ENCODE measurements around the gene KCNIP3.
"Not testable (repeated sequence)": the region's sequence is repeated elsewhere in the genome, so short reads cannot be mapped to it uniquely, and the experiment has no call there.

Gene KCNIP3

GRCh38 chr2:95429748-95430467 lies 132.8 kb downstream of the KCNIP3 start:
- not testable (repeated sequence) for H3K9ac ChIP-seq (ENCODE audit: low read depth, low read length, poor library complexity); DNase-seq (ENCODE audit: low spot score); H2BK12ac ChIP-seq (ENCODE audit: low read length); H3K14ac ChIP-seq (ENCODE audit: low read length); H2BK15ac ChIP-seq (ENCODE audit: low read length); H4K8ac ChIP-seq (ENCODE audit: low read depth, low read length); H2BK5ac ChIP-seq (ENCODE audit: low read length); H3K27ac ChIP-seq (replicated peaks; ENCODE audit: low read length); H2AK5ac ChIP-seq (ENCODE audit: low read depth, low read length); H3K27me3 ChIP-seq (ENCODE audit: control insufficient read depth in 3 of 3, insufficient read depth in 3 of 3, low read depth in 1 of 3, low read length in 3 of 3); H2AFZ ChIP-seq (ENCODE audit: low read length); H3K18ac ChIP-seq (ENCODE audit: low read length); H2BK120ac ChIP-seq (ENCODE audit: low read depth, low read length); H3K4me3 ChIP-seq (ENCODE audit: low read length in 2 of 2); H3K4ac ChIP-seq (ENCODE audit: low read length); H3K79me1 ChIP-seq (ENCODE audit: low read depth, low read length); H3K9me3 ChIP-seq (replicated peaks in 1 of 2; ENCODE audit: control insufficient read depth in 2 of 2, insufficient read depth in 1 of 2, low read depth in 1 of 2, low read length in 2 of 2); H3K4me2 ChIP-seq (ENCODE audit: insufficient read depth, low read length, poor library complexity, severe bottlenecking); H3K4me1 ChIP-seq (ENCODE audit: control insufficient read depth in 2 of 2, insufficient read depth in 1 of 2, low read depth in 1 of 2, low read length in 2 of 2); H4K91ac ChIP-seq (ENCODE audit: low read depth, low read length, poor library complexity); H3K23ac ChIP-seq (ENCODE audit: low read depth, low read length, poor library complexity); H3K36me3 ChIP-seq (replicated peaks in 1 of 2; ENCODE audit: control insufficient read depth in 2 of 2, insufficient read depth in 2 of 2, low read length in 2 of 2)
- WGBS, 2 donors (ENCODE audit: extremely low coverage in 2 of 2, insufficient read length in 2 of 2, insufficient replicate concordance in 1 of 2): no CpG with 5 or more reads among the region's 8 CpGs

GRCh38 chr2:95433373-95433772 lies 136.2 kb downstream of the KCNIP3 start:
- not testable (repeated sequence) for H3K4me2 ChIP-seq (ENCODE audit: insufficient read depth, low read length, poor library complexity, severe bottlenecking); H2BK12ac ChIP-seq (ENCODE audit: low read length); H3K79me1 ChIP-seq (ENCODE audit: low read depth, low read length); H3K9me3 ChIP-seq (replicated peaks in 1 of 2; ENCODE audit: control insufficient read depth in 2 of 2, insufficient read depth in 1 of 2, low read depth in 1 of 2, low read length in 2 of 2); H3K14ac ChIP-seq (ENCODE audit: low read length); H3K9ac ChIP-seq (ENCODE audit: low read depth, low read length, poor library complexity); H3K18ac ChIP-seq (ENCODE audit: low read length); H3K36me3 ChIP-seq (replicated peaks in 1 of 2; ENCODE audit: control insufficient read depth in 2 of 2, insufficient read depth in 2 of 2, low read length in 2 of 2); H4K8ac ChIP-seq (ENCODE audit: low read depth, low read length); H3K4me3 ChIP-seq (ENCODE audit: low read length in 2 of 2); H4K91ac ChIP-seq (ENCODE audit: low read depth, low read length, poor library complexity); H3K27me3 ChIP-seq (ENCODE audit: control insufficient read depth in 3 of 3, insufficient read depth in 3 of 3, low read depth in 1 of 3, low read length in 3 of 3); DNase-seq (ENCODE audit: low spot score); H2AFZ ChIP-seq (ENCODE audit: low read length); H3K4ac ChIP-seq (ENCODE audit: low read length); H2BK120ac ChIP-seq (ENCODE audit: low read depth, low read length); H2BK15ac ChIP-seq (ENCODE audit: low read length); H3K27ac ChIP-seq (replicated peaks; ENCODE audit: low read length); H3K4me1 ChIP-seq (ENCODE audit: control insufficient read depth in 2 of 2, insufficient read depth in 1 of 2, low read depth in 1 of 2, low read length in 2 of 2); H3K23ac ChIP-seq (ENCODE audit: low read depth, low read length, poor library complexity); H2BK5ac ChIP-seq (ENCODE audit: low read length); H2AK5ac ChIP-seq (ENCODE audit: low read depth, low read length)
- WGBS, 2 donors (ENCODE audit: extremely low coverage in 2 of 2, insufficient read length in 2 of 2, insufficient replicate concordance in 1 of 2): no CpG with 5 or more reads among the region's 4 CpGs

GRCh38 chr2:95433973-95434372 lies 136.8 kb downstream of the KCNIP3 start:
- H3K9ac ChIP-seq (ENCODE audit: low read depth, low read length, poor library complexity); H3K14ac ChIP-seq (ENCODE audit: low read length); H3K79me1 ChIP-seq (ENCODE audit: low read depth, low read length); H2BK12ac ChIP-seq (ENCODE audit: low read length); DNase-seq (ENCODE audit: low spot score); H2BK5ac ChIP-seq (ENCODE audit: low read length); H3K9me3 ChIP-seq (replicated peaks in 1 of 2; ENCODE audit: control insufficient read depth in 2 of 2, insufficient read depth in 1 of 2, low read depth in 1 of 2, low read length in 2 of 2); H2AK5ac ChIP-seq (ENCODE audit: low read depth, low read length); H3K4ac ChIP-seq (ENCODE audit: low read length); H2AFZ ChIP-seq (ENCODE audit: low read length); H3K23ac ChIP-seq (ENCODE audit: low read depth, low read length, poor library complexity); H3K4me1 ChIP-seq (ENCODE audit: control insufficient read depth in 2 of 2, insufficient read depth in 1 of 2, low read depth in 1 of 2, low read length in 2 of 2); H3K18ac ChIP-seq (ENCODE audit: low read length); H3K27me3 ChIP-seq (ENCODE audit: control insufficient read depth in 3 of 3, insufficient read depth in 3 of 3, low read depth in 1 of 3, low read length in 3 of 3); H2BK120ac ChIP-seq (ENCODE audit: low read depth, low read length); H3K27ac ChIP-seq (replicated peaks; ENCODE audit: low read length); H4K8ac ChIP-seq (ENCODE audit: low read depth, low read length); H2BK15ac ChIP-seq (ENCODE audit: low read length); H3K36me3 ChIP-seq (replicated peaks in 1 of 2; ENCODE audit: control insufficient read depth in 2 of 2, insufficient read depth in 2 of 2, low read length in 2 of 2); H3K4me3 ChIP-seq (ENCODE audit: low read length in 2 of 2); H3K4me2 ChIP-seq (ENCODE audit: insufficient read depth, low read length, poor library complexity, severe bottlenecking); H4K91ac ChIP-seq (ENCODE audit: low read depth, low read length, poor library complexity): not testable (repeated sequence)
- WGBS, 2 donors (ENCODE audit: extremely low coverage in 2 of 2, insufficient read length in 2 of 2, insufficient replicate concordance in 1 of 2): no CpG with 5 or more reads among the region's 2 CpGs

- H4K91ac ChIP-seq (ENCODE audit: low read depth, low read length, poor library complexity); H2AK5ac ChIP-seq (ENCODE audit: low read depth, low read length); H4K8ac ChIP-seq (ENCODE audit: low read depth, low read length); H3K36me3 ChIP-seq (replicated peaks in 1 of 2; ENCODE audit: control insufficient read depth in 2 of 2, insufficient read depth in 2 of 2, low read length in 2 of 2); H2BK5ac ChIP-seq (ENCODE audit: low read length); H3K14ac ChIP-seq (ENCODE audit: low read length); H2BK12ac ChIP-seq (ENCODE audit: low read length); H3K4ac ChIP-seq (ENCODE audit: low read length); H3K4me2 ChIP-seq (ENCODE audit: insufficient read depth, low read length, poor library complexity, severe bottlenecking); H3K27ac ChIP-seq (replicated peaks; ENCODE audit: low read length); H3K9ac ChIP-seq (ENCODE audit: low read depth, low read length, poor library complexity); H2AFZ ChIP-seq (ENCODE audit: low read length); H3K9me3 ChIP-seq (replicated peaks in 1 of 2; ENCODE audit: control insufficient read depth in 2 of 2, insufficient read depth in 1 of 2, low read depth in 1 of 2, low read length in 2 of 2); H3K4me3 ChIP-seq (ENCODE audit: low read length in 2 of 2); H2BK15ac ChIP-seq (ENCODE audit: low read length); H3K4me1 ChIP-seq (ENCODE audit: control insufficient read depth in 2 of 2, insufficient read depth in 1 of 2, low read depth in 1 of 2, low read length in 2 of 2); H3K18ac ChIP-seq (ENCODE audit: low read length); H2BK120ac ChIP-seq (ENCODE audit: low read depth, low read length); H3K79me1 ChIP-seq (ENCODE audit: low read depth, low read length); H3K23ac ChIP-seq (ENCODE audit: low read depth, low read length, poor library complexity); H3K27me3 ChIP-seq (ENCODE audit: control insufficient read depth in 3 of 3, insufficient read depth in 3 of 3, low read depth in 1 of 3, low read length in 3 of 3); DNase-seq (ENCODE audit: low spot score): not testable (repeated sequence)
- no CpG with 5 or more reads among the region's 3 CpGs for WGBS, 2 donors (ENCODE audit: extremely low coverage in 2 of 2, insufficient read length in 2 of 2, insufficient replicate concordance in 1 of 2)
These were observed 137.4 kb downstream of the KCNIP3 start for GRCh38 chr2:95434507-95435076.

Measured in neuronal stem cell (in vitro differentiated cells).